ENCODE results near the gene CYB5R3.
"Not testable (repeated sequence)": the region's sequence is repeated elsewhere in the genome, so short reads cannot be mapped to it uniquely, and the experiment has no call there.

The CYB5R3 gene

DNA sequence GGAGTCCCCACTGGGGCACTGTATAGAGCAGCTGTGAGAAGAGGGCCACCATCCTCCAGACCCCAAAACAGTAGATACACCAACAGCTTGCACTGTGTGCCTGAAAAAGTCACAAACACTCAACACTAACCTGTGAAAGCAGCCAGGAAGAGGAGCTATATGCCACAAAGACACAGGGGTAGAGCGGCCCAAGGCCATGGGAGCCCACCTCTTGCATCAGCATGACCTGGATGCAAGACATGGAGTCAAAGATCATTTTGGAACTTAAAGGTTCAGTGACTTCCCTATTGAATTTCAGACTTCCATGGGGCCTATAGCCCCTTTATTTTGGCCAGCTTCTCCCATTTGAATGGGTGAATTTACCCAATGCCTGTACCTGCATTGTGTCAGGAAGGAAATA is 29.7 kb upstream of the CYB5R3 start:
- no peak for DNase-seq (ENCODE audit: low read depth in 2 of 2)

DNA sequence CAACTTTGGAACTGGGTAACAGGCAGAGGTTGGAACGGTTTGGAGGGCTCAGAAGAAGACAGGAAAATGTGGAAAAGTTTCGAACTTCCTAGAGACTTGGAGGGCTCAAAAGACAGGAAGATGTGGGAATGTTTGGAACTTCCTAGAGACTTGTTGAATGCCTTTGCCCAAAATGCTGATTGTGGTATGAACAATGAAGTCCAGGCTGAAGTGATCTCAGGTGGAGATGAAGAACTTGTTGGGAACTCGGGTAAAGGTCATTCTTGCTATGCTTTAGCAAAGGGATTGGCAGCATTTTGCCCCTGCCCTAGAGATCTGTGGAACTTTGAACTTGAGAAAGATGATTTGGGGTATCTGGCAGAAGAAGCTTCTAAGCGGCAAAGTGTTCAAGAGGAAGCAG is 28.7 kb upstream of the CYB5R3 start:
- not testable (repeated sequence) for DNase-seq (ENCODE audit: low read depth in 2 of 2)

DNA sequence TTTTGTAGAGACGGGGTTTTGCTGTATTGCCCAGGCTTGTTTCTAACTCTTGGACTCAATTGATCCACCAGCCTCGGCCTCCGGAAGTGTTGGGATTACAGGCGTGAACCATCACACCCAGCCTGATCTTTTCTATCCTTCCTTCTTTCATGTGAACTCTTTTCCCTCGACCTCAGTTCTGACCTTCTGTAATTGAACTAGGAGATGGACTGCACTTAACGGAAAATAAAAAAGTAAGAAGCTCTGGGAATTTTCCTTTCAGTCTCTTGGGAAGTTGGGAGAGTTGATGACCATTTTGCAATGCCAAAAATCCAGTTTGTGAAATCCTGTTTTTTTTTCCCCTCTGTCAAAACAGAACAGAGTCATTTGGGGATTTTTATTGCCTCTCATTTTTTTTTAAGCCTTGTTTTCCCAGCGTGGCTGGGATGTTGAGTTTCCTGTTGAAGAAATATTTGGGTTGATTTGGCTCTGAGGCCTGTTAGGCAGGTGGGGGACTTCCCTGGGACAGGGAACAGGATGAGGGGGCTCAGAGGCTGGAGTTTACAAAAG is 26.9 kb upstream of the CYB5R3 start:
- DNase-seq (ENCODE audit: low read depth in 2 of 2) = no peak

DNA sequence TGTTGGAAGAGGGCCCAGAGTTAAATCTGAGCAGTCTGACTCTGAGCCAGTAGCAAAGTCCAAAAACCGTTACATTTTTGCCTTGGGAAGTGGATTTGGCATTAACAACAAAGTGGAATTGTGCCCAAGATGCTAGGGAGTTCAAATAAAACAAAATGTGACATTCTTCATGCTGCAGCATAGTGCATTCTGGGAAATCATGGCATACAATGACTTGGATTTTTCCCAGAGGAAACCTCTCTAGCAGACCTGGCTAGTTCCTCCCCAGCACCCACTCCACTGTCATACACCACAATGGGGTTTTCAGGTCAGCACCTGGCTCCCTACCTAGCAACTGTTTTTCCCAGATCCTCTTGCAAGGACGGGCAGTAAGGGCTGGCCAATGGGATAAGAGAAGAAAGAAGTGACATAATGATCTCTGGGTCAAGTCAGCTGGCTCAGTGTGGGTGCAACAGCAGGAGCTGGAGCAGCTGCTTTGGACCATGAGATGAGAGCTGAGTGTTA is 24.8 kb upstream of the CYB5R3 start:
- DNase-seq (ENCODE audit: low read depth in 2 of 2) = no peak

DNA sequence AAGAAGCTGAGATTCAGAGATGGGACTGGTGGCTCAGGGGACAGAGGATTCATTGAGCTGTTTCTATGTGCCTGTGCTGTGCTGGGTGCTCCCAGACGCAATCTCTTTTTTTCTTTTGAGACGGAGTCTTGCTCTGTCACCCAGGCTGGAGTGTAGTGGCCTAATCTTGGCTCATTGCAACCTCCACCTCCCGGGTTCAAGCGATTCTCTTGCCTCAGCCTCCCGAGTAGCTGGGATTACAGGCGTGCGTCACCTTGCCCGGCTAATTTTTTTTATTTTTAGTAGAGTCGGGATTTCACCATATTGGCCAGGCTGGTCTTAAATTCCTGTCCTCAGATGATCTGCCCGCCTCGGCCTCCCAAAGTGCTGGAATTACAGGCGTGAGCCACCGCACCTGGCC is 23.9 kb upstream of the CYB5R3 start:
- not testable (repeated sequence) for DNase-seq (ENCODE audit: low read depth in 2 of 2)

DNA sequence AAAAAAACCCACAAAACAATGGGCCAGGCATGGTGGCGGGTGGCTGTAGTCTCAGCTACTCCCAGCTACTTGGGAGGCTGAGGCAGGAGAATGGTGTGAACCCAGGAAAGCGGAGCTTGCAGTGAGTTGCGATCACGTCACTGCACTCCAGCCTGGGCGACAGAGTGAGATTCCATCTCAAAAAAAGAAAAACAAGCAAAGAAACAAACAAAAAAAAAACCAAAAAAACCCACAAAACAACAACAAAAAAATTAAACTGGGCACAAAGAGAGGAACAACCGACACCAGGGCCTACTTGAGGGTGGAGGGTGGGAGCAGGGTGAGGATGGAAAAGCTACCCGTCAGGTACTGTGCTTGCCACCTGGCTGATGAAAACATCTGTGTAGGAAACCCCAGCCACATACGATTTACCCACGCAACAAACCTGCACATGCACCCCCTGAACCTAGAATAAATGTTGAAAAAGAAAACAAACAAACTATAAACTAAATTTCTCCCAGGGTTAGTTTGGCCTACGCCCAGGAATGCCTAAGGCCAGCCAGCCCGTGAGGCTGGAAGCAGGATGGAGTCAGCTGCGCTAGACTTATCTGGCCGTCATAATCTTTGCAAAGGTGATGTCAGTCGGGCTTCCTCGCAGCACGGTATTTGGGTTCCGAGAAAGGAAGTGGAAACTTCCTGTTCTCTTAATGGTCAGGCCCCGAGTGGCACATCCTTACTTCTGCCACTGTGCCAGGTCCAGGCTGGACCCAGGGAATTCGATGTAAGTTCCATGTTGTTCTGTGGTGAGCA is 21.9 kb upstream of the CYB5R3 start:
- DNase-seq (ENCODE audit: low read depth in 2 of 2) = no peak

DNA sequence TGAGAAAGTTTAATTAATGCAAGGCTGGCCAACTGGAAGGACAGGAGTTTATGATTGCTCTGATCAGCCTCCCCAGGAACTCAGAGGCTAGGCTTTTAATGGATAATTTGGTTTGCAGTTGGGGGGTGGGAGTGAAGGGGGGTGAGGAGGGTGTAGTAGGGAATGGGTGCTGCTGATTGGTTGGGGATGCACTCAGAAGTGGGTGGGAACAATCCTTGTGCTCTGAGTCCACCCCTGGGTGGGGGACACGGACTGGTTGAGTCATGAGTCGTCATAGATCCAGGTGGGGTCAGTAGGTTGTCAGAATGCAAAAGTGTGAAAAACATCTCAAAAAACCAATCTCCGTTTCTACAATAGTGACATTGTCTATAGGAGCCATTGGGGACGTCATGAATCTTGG is 20.9 kb upstream of the CYB5R3 start:
- no peak for DNase-seq (ENCODE audit: low read depth in 2 of 2)

DNA sequence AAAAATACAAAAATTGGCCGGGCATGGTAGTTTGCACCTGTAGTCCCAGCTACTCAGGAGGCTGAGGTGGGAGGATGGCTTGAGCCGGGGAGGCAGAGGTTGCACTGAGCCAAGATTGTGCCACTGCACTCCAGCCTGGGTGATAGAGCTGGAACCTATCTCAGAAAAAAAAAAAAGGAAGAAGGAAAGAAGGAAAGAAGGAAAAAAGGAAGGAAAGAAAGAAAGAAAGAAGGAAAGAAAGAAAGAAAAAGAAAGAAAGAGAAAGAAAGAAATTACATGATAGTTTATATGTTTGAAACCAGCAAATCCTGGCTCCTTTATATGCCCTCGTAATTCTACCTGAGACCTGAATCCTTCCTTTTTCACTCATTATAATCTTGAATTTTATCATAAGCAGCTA is 17.2 kb upstream of the CYB5R3 start:
- DNase-seq (ENCODE audit: low read depth in 2 of 2) = not testable (repeated sequence)

DNA sequence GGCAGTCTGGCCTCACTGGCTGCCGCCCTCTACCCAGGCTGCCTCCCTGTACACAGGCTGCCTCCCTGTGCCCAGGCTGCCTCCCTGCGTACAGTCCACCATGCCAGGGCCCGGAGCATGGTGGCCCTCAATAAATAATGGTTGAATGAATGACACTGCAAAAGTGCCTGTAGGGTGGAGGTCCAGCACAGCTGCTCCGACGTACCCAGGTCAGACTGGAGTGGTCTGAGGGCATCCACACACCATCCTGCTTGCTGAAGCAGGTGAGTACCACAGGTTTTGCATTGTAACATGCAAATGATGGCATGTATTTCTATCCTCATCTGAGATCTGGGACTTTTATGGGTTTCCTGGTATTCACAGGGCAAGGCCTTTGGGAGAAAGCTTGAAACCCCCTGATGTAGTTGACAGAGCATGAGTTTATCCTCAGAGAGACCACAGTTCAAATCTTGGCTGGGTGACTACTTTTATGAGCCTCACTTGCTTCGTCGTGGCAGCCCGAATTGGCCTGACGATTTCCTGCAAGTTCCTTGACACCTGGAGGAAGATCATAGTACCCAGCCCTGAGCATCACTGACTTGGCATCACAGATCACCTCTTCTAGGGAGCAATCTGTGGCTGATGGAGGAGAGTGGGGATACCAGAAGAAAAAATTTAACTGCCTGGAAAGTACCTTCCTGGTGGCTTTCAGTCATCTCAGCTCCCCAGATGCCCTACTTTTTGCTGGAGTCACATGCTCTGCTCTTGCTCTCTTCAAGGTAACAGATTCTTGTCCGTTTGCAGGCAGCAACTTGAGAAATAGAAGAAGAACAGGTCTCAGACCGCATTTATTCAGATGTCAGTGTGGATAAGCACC is 16.0 kb upstream of the CYB5R3 start:
- DNase-seq (ENCODE audit: low read depth in 2 of 2) = no peak

DNA sequence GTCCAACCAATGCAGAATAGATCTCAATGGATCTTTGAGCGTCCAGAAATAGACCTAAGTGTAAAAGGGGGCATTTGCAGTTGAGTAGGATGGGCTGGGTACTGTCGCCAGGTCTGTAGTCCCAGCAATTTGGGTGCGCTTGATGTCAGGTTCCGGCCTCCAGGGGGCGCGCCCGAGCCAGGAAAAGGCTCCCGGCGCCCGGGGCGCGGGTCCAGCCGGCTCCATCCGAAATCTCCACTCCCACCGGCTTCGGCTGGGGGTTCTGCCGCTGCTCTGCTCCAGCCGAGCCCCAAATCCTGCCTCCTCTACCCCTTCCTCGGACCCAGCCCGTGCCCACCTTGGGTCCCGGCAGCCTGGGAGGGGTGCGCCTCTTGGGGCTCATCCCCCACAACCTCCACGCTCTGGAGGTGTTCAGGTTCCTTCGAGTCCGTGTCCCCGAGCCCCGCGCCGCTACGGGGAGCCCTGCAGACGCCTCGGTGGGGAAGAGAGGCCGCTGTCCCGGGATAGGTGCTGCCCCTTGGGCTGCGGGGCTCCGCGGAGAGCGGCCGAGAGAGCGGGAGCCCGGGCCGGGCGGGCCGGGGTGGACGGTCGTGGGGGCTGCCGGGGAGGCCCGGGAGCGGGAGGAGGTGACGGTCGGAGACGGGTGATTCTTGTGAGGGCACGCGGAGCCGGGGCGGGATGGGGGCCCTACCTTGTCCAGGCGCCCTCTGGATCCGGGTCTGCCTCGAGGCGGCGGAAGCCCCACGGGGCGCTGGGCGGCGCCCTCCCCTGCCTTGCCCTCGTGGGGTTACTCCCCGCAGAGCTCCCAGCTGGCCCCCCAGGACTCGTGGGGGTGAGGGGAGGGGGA is 13.0 kb upstream of the CYB5R3 start:
- peak; percentile 49 to 51 for DNase-seq (ENCODE audit: low read depth in 2 of 2)

DNA sequence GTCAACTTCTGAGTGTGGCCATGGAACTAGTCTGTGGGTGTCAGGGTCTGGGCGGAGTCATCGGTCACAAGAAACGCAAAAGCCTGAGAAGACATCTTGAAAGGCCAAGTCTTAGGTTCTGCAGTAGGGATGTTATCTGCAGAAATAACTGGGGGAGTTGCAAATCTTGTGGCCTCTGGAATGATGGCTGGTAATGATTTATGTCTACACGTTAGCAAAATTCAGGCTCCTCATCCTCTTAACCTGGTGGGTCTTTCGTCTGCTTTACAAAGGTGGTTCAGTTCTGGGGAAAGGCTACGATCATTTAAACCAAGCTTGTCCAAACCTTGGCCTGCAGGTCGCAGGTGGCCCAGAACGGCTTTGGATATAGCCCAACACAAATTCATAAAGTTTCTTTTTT is 7.4 kb upstream of the CYB5R3 start:
- no peak for DNase-seq (ENCODE audit: low read depth in 2 of 2)

DNA sequence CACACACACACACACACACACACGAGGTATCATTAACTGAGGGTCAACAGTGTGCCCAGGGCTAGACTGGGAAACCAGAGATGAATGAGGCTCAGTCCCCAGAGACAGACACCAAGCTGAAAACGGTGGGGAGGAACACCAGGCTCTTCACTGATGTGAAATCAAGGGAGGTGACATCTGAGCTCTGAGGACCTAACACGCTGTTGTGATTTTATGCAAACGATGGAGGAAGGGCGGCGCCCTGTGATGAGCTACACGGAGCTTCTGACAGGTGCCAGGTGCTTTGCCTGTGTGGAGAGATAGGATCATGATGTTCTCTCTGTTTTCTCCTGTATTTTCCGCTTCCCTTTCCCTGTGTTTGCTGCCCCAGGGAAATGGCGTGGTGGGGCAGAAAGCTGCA is 6.5 kb upstream of the CYB5R3 start:
- no peak for DNase-seq (ENCODE audit: low read depth in 2 of 2)

DNA sequence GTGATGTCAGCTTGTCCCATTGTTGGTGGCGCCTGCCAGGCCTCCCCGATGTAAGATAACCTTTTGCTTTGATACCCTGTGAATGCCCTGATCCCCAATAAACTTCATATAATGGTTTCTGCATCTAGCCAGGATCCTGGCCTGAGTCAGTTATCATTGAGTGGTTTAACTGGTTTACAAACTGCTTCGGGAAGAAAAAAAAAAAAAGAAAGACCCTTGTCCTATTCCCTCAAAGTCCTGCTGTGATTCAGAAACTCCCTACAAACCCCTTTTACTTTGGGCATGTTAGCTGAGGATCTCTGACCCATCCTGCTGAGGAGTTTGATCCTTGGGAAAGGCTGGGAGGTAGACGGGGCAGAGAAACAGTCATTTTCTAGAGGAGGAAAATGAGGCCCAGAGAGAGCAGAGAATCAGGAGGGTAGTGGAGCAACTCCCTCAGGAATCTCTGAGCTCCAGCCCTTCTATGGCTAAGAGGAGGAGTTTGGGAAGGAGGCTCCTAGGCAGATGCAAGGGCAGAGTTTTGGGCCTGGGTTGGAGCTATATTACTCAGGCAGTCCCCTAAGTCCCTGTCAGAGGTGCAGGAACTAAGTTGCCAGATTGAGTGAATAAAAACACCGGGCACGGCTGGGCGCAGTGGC is 5.4 kb upstream of the CYB5R3 start:
- no peak for DNase-seq (ENCODE audit: low read depth in 2 of 2)

DNA sequence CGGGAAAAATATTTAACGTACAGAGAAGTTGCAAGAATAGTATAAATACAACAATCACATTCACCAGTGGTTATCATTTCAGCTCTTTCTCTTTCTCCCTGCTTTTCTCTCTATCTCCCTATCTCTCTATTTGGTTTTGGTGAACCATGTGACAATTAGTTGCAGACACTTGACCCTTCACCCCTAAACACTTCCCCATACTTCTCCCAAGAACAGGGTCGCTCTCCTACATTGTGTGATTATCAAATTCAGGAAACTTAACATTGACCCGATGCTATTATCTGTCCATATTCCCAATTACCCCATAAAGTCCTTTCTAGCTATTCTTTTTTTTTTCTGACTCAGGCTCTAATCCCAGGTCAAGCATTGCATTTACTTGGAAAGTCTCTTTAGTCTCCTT is 4.8 kb upstream of the CYB5R3 start:
- no peak for DNase-seq (ENCODE audit: low read depth in 2 of 2)

DNA sequence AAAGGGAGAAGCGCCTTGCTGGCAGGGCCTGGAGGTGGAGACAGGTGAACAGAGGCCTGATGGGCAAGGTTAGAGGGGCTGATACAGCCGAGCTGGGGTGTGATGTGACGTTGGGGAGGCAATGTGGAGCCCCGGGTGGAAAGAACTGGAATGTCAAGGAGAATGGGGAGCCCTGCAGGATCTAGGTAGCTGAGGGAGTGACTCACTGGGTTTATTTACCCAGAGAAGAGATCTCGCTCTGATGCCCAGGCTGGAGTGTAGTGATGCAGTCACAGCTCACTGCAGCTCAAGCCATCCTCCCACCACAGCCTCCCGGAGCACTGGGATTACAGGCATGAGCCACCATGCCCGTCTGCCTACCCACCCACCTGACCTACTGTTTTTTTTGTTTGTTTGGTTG is 1.9 kb upstream of the CYB5R3 start:
- no peak for DNase-seq (ENCODE audit: low read depth in 2 of 2)

DNA sequence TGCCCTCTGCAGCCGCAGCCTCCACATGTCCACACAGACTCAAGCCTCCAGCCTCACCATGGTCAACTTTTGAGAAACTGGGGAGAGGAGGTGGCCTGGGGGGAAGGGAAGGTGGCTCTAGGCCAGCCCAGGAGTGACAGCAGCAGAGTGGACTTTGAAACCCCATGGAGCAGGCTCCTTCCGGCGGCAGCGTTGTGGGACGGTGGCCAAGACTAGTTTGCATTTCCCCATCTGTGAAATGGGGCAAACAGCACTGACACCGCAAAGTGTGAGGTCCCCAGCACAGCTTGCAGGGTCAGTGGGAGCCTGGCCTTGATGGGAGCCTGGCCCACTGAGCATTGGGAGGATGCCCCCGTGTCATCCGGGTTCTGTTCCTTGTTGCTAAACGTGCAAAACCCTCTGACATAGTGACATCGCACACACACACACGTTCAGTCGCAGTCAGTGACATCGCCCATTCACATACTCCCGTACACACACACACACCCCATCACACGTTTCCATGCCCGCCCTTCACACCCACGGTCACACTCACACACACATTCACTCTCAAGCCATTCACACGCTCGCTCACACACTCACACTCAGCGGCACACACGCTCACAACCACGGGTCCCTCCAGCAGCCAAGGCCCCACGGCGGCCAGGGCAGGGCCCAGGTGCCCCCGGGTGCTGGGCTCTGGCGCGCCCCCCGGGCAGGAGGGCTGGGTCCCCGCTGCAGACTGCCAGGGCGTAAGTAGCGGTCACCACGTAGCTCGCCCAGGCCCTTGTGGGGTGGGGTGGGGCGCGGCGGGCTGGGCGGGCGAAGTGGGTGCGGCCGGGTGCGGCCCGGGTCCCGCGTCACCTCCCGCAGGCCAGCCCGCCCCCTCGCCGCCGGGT is 585 bp downstream of the CYB5R3 start:
- DNase-seq (ENCODE audit: low read depth in 2 of 2) = peak in 1 of 2 donors; percentile 12

DNA sequence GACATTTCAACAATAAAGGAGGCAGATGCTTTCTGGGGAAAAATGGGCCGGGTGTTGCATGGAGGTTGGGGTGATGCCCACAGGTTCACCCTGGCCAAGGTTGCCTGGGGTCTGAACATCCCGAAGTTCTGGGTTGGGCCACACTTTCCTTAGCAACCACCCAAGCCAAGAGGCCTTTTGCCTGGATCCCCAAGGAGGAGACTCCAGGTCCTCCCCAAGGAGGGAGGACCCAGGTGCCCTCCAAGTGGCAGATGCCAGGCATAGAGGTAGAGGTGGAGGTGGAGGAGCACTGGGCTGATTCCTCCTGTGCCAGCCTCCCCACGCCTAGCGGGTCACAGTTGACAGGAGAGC is 1.2 kb downstream of the CYB5R3 start:
- no peak for DNase-seq (ENCODE audit: low read depth in 2 of 2)

DNA sequence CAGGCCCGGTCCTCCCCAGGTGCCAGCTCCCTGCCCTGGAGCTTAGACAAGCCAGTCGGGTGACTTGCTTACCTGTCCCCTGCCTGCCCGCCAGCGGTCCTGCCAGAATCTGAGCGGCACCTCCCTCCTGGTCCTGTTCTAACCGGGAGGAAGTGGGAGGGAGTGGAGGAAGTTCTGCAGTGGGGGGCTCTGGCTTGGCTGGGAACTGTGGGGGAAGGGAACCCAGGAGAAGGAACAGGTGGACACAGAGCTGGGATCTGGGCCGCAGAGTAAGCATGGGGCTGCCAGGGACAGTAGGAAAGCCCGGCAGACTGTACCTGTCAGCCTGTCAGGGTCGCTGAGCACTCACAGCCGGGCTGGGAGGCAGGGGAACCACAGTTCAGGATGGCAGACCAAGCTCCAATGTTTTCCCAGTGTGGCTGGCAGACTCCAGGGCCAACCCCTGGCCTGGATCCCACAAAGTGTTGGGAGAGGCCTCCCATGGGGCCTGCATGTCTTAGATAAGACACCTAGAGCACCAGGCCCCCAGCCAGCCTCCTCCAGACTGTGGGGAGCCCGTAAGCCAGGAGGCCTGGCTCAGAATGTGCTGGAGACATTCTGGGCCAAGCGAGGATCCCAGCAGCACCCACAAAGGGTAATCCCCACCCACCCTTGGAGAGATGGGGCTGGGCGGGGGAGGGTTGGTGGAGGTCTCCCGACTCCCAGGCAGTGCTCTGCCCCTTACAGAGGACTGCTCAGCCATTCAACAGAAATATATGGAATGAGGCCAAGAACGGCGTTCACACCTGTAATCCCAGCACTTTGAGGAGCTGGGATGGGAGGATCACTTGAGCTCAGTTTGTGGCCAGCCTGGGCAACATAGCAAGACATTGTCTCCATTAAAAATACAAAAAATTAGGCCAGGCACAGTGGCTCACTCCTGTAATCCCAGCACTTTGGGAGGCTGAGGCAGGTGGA is 2.3 kb downstream of the CYB5R3 start:
- DNase-seq (ENCODE audit: low read depth in 2 of 2) = no peak

DNA sequence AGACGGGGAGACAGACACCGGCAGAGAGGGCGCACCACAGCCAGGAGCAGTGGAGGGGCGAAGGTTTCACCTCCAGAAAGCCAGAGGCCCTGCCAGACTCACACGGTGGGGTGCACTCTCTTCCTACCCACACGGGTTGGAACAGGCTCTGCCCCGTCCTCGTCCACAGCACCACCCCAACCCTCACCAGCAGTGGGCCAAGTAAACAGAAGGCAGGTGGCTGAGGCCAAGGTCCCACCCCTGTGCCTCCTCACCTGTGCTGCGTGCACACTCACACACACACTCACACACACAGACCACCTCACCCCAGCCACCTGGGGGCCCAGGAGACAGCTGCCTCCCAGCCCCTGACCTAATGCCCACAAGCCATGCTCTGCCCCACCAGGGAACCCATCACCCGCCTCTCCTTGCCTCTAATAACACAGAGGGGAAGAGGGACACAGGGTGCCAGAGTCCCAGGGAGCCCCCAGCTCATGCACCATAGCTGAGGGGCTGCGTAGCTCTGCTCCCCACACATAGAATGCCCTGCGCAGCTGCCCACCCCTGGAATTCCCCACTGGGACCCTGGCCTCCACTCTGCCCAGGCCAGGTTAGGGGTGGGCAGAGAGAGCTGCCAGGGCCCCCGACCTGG is 3.1 kb downstream of the CYB5R3 start:
- DNase-seq (ENCODE audit: low read depth in 2 of 2) = no peak

Data from stimulated activated CD8-positive, alpha-beta memory T cell treated with anti-CD3 and anti-CD28 coated beads, Interleukin-15, amount 100 ng/mL, for 4 hours (primary cell).